PC-3 (cell line): Measurements from ENCODE around the gene TCFL5. TPM values are rescaled to one million over a fixed set of nuclear protein-coding genes. Genes with fewer than 3 reads are reported as not detected.

Experiments
- ATAC-seq: fragments of 200-7000 bp; cut with Tn5 transposase; 2 replicates; pipeline ENCODE4 v1.9.1; 2020; ENCODE audit warnings: mild to moderate bottlenecking, moderate library complexity
- BruUV-seq: library from RNA; stranded (reverse); fragments of 400-500 nt; replicated peaks from 2 replicates; lab custom pipeline; 2021; lab: Mats Ljungman, UMichigan
- CTCF ChIA-PET: fragments of 300-600 bp; sonication (Branson Sonifier 250); formaldehyde crosslinking; loops from one replicate; lab custom pipeline; 2022; ENCODE audit warnings: antibody characterized with exemption; lab: Charles Lee
- POLR2A ChIA-PET: fragments of 300-600 bp; sonication (Branson Sonifier 250); formaldehyde crosslinking; loops from one replicate; lab custom pipeline; 2022; ENCODE audit warnings: antibody characterized with exemption; ENCODE audit not compliant: unreplicated experiment; lab: Charles Lee
- DNase-seq: peaks from one replicate; pipeline ENCODE4 v3.0.0-alpha.2; 2015
- H2AFZ ChIP-seq: fragments of 300-600 bp; sonication (generic); 2 replicates; pipeline ENCODE4 v1.6.0; 2016; ENCODE audit warnings: antibody characterized with exemption, low read length
- H3F3A ChIP-seq: fragments of 300-600 bp; sonication (generic); one replicate; pipeline ENCODE4 v1.6.0; 2017; ENCODE audit warnings: antibody characterized with exemption, low read length, control low read depth, mild to moderate bottlenecking; ENCODE audit not compliant: unreplicated experiment
- H3K27ac ChIP-seq: fragments of 300-600 bp; sonication (generic); 2 replicates; pipeline ENCODE4 v1.5.1; 2016; ENCODE audit warnings: mild to moderate bottlenecking, low read length
- H3K27me3 ChIP-seq: fragments of 300-600 bp; sonication (generic); 2 replicates; pipeline ENCODE4 v1.6.1; 2016; ENCODE audit warnings: low read length, mixed read lengths
- H3K36me3 ChIP-seq: fragments of 300-600 bp; sonication (generic); 2 replicates; pipeline ENCODE4 v1.6.1; 2016; ENCODE audit warnings: low read depth, mixed run types, low read length, mixed read lengths
- H3K4me1 ChIP-seq: fragments of 300-600 bp; sonication (generic); 2 replicates; pipeline ENCODE4 v1.5.1; 2016; ENCODE audit warnings: low read length; ENCODE audit not compliant: insufficient read depth
- H3K4me2 ChIP-seq: fragments of 300-600 bp; sonication (generic); 2 replicates; pipeline ENCODE4 v1.6.0; 2016; ENCODE audit warnings: low read length
- H3K4me3 ChIP-seq: fragments of 300-600 bp; sonication (generic); 2 replicates; pipeline ENCODE4 v1.5.1; 2016; ENCODE audit warnings: mild to moderate bottlenecking, low read length, mixed read lengths
- H3K79me2 ChIP-seq: fragments of 300-600 bp; sonication (generic); 2 replicates; pipeline ENCODE4 v1.6.1; 2017; ENCODE audit warnings: low read length, mixed read lengths
- H3K9ac ChIP-seq: fragments of 300-600 bp; sonication (generic); 2 replicates; pipeline ENCODE4 v1.6.0; 2016; ENCODE audit warnings: mild to moderate bottlenecking, low read length
- H3K9me2 ChIP-seq: fragments of 300-600 bp; sonication (generic); replicated peaks from 2 replicates; pipeline ENCODE4 v1.6.1; 2016; ENCODE audit warnings: mixed run types, low read length, mixed read lengths
- H3K9me3 ChIP-seq: fragments of 300-600 bp; sonication (generic); 2 replicates; pipeline ENCODE4 v1.6.1; 2016; ENCODE audit warnings: low read length, mixed read lengths
- H4K20me1 ChIP-seq: fragments of 300-600 bp; sonication (generic); 2 replicates; pipeline ENCODE4 v1.6.1; 2016; ENCODE audit warnings: low read length, mixed read lengths
- CTCF ChIP-seq: fragments of 300-600 bp; sonication (generic); conservative IDR thresholded peaks from 2 replicates; pipeline ENCODE4 v1.5.1; 2017; ENCODE audit warnings: antibody characterized with exemption, low read depth, mild to moderate bottlenecking, low read length
- EZH2 ChIP-seq: fragments of 300-600 bp; sonication (generic); IDR thresholded peaks from one replicate; pipeline ENCODE4 v1.6.1; 2017; ENCODE audit warnings: antibody characterized with exemption, mild to moderate bottlenecking, low read length; ENCODE audit not compliant: unreplicated experiment
- EZH2phosphoT487 ChIP-seq: fragments of 300-600 bp; sonication (generic); IDR thresholded peaks from 2 replicates; pipeline ENCODE4 v1.6.1; 2018; ENCODE audit warnings: mild to moderate bottlenecking, antibody characterized with exemption, low read length, borderline replicate concordance
- intact Hi-C: fragments of 100-400 bp; cut with micrococcal nuclease; formaldehyde crosslinking; loops from 2 replicates; pipeline ENCODE4 v1.9.0; 2023
- total RNA-seq: library from RNA; depleted of rRNA; stranded (reverse); fragments of >200 nt; gene quantifications from 2 replicates; pipeline ENCODE4 v1.2.3, GENCODE V29; 2014

Gene TCFL5
- total RNA-seq, 1 experiment from 2014 or later, result 15.8 TPM

- DNase-seq, result no peak
- Histone ChIP-seq H3K27me3 (no peaks in the 10 kb centered on the region), H3K79me2 (no peaks in the 10 kb centered on the region), H2AFZ (no peak overlapping the region), H3K4me2 (no peak overlapping the region), H4K20me1 (no peaks in the 10 kb centered on the region), H3F3A (peaks cover 10% of the 10 kb centered on the region), H3K9me2 (no peaks in the 10 kb centered on the region), H3K27ac (no peak overlapping the region), H3K4me3 (no peak overlapping the region), H3K9me3 (no peaks in the 10 kb centered on the region), H3K4me1 (peaks cover 6% of the 10 kb centered on the region; the same call in 1 of the 2 replicates), H3K36me3 (no peaks in the 10 kb centered on the region), H3K9ac (no peak overlapping the region)
- no TSS peak for BruUV-seq
- no peak for TF ChIP-seq EZH2
- no peak for TF ChIP-seq EZH2phosphoT487
- TF ChIP-seq CTCF, result no peak
- ChIA-PET POLR2A (no interaction called here), CTCF (no interaction called here)
- intact Hi-C loops, result no loop called here
- ATAC-seq, result no peak
These were observed 15.5 kb upstream of the TCFL5 start for GRCh38 chr20:62876902-62877816.

- Histone ChIP-seq H3K9me2 (no peaks in the 10 kb centered on the region), H3K9ac (no peak overlapping the region), H3K4me3 (no peak overlapping the region), H3K27ac (no peak overlapping the region), H3K4me2 (no peak overlapping the region), H4K20me1 (no peaks in the 10 kb centered on the region), H3K4me1 (peaks cover 6% of the 10 kb centered on the region; the same call in 1 of the 2 replicates), H3F3A (peaks cover 10% of the 10 kb centered on the region), H3K79me2 (no peaks in the 10 kb centered on the region), H3K9me3 (no peaks in the 10 kb centered on the region), H3K27me3 (no peaks in the 10 kb centered on the region), H2AFZ (no peak overlapping the region), H3K36me3 (no peaks in the 10 kb centered on the region)
- intact Hi-C loops, result no loop called here
- BruUV-seq, result no TSS peak
- ChIA-PET CTCF (no interaction called here), POLR2A (no interaction called here)
- ATAC-seq (no peak), DNase-seq (no peak)
- TF ChIP-seq EZH2phosphoT487 (no peak), EZH2 (no peak), CTCF (no peak)
These were observed 14.9 kb upstream of the TCFL5 start for GRCh38 chr20:62876501-62876901.
